ENCODE results near the gene SRRM4. TPM values are rescaled to one million over a fixed set of nuclear protein-coding genes. Genes with fewer than 3 reads are reported as not detected.

SRRM4 gene
- total RNA-seq, 1 experiment from 2014 or later, result not detected

GRCh38 chr12:119202544-119202943 lies 221.2 kb downstream of the SRRM4 start:
- Histone ChIP-seq H3K27ac (no peak overlapping the region), H2AFZ (no peak overlapping the region), H4K20me1 (ENCODE audit: insufficient read depth) (no peaks in the 10 kb centered on the region), H3K9me3 (ENCODE audit: insufficient read depth, low read depth) (no peaks in the 10 kb centered on the region), H3K4me1 (replicated peaks; ENCODE audit: insufficient read depth) (peaks cover 12% of the 10 kb centered on the region), H3F3A (ENCODE audit: insufficient read depth, low read depth) (no peaks in the 10 kb centered on the region), H3K4me3 (no peak overlapping the region), H3K79me2 (ENCODE audit: low read depth) (no peaks in the 10 kb centered on the region), H3K27me3 (ENCODE audit: insufficient read depth, low read depth) (no peaks in the 10 kb centered on the region), H3K4me2 (no peak overlapping the region), H3K36me3 (ENCODE audit: low read depth) (no peaks in the 10 kb centered on the region), H3K9me2 (ENCODE audit: insufficient read depth) (no peaks in the 10 kb centered on the region)
- TF ChIP-seq EZH2 (IDR thresholded peaks at IDR 0.05; ENCODE audit: low read depth) (no peak), CTCF (conservative IDR thresholded peaks at IDR 0.05) (no peak)
- ChIA-PET POLR2A (ENCODE audit: unreplicated experiment) (no interaction called here), CTCF (no interaction called here)
- DNase-seq, result no peak
- BruUV-seq (replicated peaks), result no TSS peak
- intact Hi-C loops (cut with micrococcal nuclease; ENCODE audit: unreplicated experiment), result no loop called here

- Histone ChIP-seq H2AFZ (no peak overlapping the region), H3K4me3 (no peak overlapping the region), H3K9me3 (ENCODE audit: insufficient read depth, low read depth) (no peaks in the 10 kb centered on the region), H3K27ac (no peak overlapping the region), H4K20me1 (ENCODE audit: insufficient read depth) (no peaks in the 10 kb centered on the region), H3K27me3 (ENCODE audit: insufficient read depth, low read depth) (no peaks in the 10 kb centered on the region), H3K4me2 (no peak overlapping the region), H3F3A (ENCODE audit: insufficient read depth, low read depth) (no peaks in the 10 kb centered on the region), H3K79me2 (ENCODE audit: low read depth) (no peaks in the 10 kb centered on the region), H3K4me1 (replicated peaks; ENCODE audit: insufficient read depth) (peaks cover 21% of the 10 kb centered on the region), H3K9me2 (ENCODE audit: insufficient read depth) (no peaks in the 10 kb centered on the region), H3K36me3 (ENCODE audit: low read depth) (no peaks in the 10 kb centered on the region)
- DNase-seq, result no peak
- ChIA-PET CTCF (no interaction called here), POLR2A (ENCODE audit: unreplicated experiment) (no interaction called here)
- TF ChIP-seq CTCF (conservative IDR thresholded peaks at IDR 0.05), result no peak
- no peak for TF ChIP-seq EZH2 (IDR thresholded peaks at IDR 0.05; ENCODE audit: low read depth)
- BruUV-seq (replicated peaks), result no TSS peak
- intact Hi-C loops (cut with micrococcal nuclease; ENCODE audit: unreplicated experiment), result no loop called here
Measured at GRCh38 chr12:119204131-119204530, 222.8 kb downstream of the SRRM4 start.

GRCh38 chr12:119204671-119205285 lies 223.4 kb downstream of the SRRM4 start:
- TF ChIP-seq EZH2 (IDR thresholded peaks at IDR 0.05; ENCODE audit: low read depth) (no peak), CTCF (conservative IDR thresholded peaks at IDR 0.05) (no peak)
- Histone ChIP-seq H3K79me2 (ENCODE audit: low read depth) (no peaks in the 10 kb centered on the region), H3K4me3 (no peak overlapping the region), H3K9me2 (ENCODE audit: insufficient read depth) (no peaks in the 10 kb centered on the region), H2AFZ (no peak overlapping the region), H4K20me1 (ENCODE audit: insufficient read depth) (no peaks in the 10 kb centered on the region), H3K27ac (no peak overlapping the region), H3K36me3 (ENCODE audit: low read depth) (no peaks in the 10 kb centered on the region), H3K4me1 (replicated peaks; ENCODE audit: insufficient read depth) (peaks cover 20% of the 10 kb centered on the region), H3K9me3 (ENCODE audit: insufficient read depth, low read depth) (no peaks in the 10 kb centered on the region), H3F3A (ENCODE audit: insufficient read depth, low read depth) (no peaks in the 10 kb centered on the region), H3K27me3 (ENCODE audit: insufficient read depth, low read depth) (no peaks in the 10 kb centered on the region), H3K4me2 (no peak overlapping the region)
- intact Hi-C loops (cut with micrococcal nuclease; ENCODE audit: unreplicated experiment), result no loop called here
- CTCF ChIA-PET, result no interaction called here
- BruUV-seq (replicated peaks), result no TSS peak
- no peak for DNase-seq
- POLR2A ChIA-PET (ENCODE audit: unreplicated experiment), result no interaction called here

Measured in PC-9 (cell line).